ENCODE data around the gene ZNF423. TPM values are rescaled to one million over a fixed set of nuclear protein-coding genes. Genes with fewer than 3 reads are reported as not detected.
"Not testable (repeated sequence)": the region's sequence is repeated elsewhere in the genome, so short reads cannot be mapped to it uniquely, and the experiment has no call there.

ZNF423 gene
- total RNA-seq, 2 experiments from 2014 or later = not detected

DNA sequence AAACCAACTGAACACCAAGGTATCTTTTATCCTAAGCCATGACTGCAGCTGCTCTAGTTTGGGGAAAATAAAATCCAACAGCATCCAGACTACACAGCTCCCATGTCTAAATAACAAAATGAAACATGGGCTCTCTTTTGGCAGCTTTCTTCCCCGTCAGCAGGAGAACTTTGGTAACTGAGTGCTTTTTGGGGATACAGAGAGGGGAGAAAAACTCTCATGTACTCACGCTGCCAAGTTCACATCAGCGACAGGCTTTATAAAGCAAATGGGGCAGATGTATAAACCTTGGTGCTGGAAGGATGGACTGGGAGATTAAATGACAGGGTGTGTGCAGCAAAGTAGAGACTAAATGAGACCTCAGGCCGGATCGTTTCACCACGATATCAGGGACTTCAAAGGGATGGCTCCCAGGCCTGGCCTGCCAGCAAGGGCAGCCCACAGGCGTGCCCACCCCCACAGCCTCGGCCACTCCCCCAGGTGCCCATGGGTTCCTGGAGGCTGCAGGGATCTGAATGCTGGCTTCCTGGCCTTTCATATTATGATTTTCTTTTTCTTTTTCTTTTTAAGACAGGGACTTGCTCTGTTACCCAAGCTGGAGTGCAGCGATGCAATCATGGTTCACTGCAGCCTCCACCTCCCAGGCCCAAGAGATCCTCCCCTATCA is 174.6 kb downstream of the ZNF423 start:
- H3K4me1 Mint-ChIP-seq (ENCODE audit: low read depth) = no peaks in the 10 kb centered on the region
- no peaks in the 10 kb centered on the region for H3K27me3 Mint-ChIP-seq (ENCODE audit: low read depth)
- DNase-seq (no peak), ATAC-seq (no peak)
- ChIA-PET CTCF (no interaction called here), POLR2A (no interaction called here)
- no peaks in the 10 kb centered on the region for H3K36me3 Mint-ChIP-seq (ENCODE audit: low read depth)
- H3K4me3 Mint-ChIP-seq = no peak overlapping the region
- H3K27ac Mint-ChIP-seq = no peak overlapping the region
- no peaks in the 10 kb centered on the region for H3K9me3 Mint-ChIP-seq (ENCODE audit: insufficient read depth)

DNA sequence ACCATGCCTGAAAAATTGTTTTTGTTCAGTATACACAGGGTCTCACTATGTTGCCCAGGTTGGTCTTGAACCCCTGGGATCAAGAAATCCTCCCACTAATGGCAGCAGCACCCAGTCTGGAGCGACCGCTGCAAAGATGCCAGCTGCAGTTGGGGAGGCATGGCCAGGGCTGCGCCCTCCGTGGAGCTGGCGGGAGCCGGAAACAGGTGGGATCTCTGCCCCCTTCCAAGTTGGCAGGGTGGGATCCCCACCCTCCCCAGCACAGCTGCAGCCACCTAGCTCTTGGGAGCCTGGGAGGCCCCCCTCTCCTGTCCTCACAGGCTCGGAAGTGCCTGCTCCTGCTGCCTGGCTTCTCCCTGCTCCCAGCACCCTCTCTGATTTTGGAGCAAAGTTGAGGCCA is 176.8 kb downstream of the ZNF423 start:
- no peak overlapping the region for H3K27ac Mint-ChIP-seq
- CTCF ChIA-PET = no interaction called here
- no peaks in the 10 kb centered on the region for H3K36me3 Mint-ChIP-seq (ENCODE audit: low read depth)
- no peak for DNase-seq
- no peaks in the 10 kb centered on the region for H3K4me1 Mint-ChIP-seq (ENCODE audit: low read depth)
- POLR2A ChIA-PET = no interaction called here
- no peak overlapping the region for H3K4me3 Mint-ChIP-seq
- no peak for ATAC-seq
- no peaks in the 10 kb centered on the region for H3K27me3 Mint-ChIP-seq (ENCODE audit: low read depth)
- no peaks in the 10 kb centered on the region for H3K9me3 Mint-ChIP-seq (ENCODE audit: insufficient read depth)

DNA sequence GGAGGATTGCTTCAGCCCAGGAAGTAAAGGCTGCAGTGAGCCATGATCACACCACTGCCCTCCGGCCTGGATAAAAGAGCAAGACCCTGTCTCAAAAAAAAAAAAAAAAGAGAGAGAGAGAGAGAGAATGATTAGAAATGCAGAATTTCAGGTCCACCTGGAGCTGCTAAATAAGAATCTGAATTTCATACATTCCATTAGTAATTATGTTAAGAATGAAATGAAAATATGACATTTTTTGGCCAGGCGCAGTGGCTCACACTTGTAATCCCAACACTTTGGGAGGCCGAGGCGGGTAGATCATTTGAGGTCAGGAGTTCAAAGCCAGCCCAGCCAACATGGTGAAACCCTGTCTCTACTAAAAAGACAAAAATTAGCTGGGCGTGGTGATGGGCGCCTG is 178.3 kb downstream of the ZNF423 start:
- H3K36me3 Mint-ChIP-seq (ENCODE audit: low read depth); H3K4me3 Mint-ChIP-seq; CTCF ChIA-PET; H3K27me3 Mint-ChIP-seq (ENCODE audit: low read depth); H3K4me1 Mint-ChIP-seq (ENCODE audit: low read depth); H3K27ac Mint-ChIP-seq; H3K9me3 Mint-ChIP-seq (ENCODE audit: insufficient read depth); POLR2A ChIA-PET; ATAC-seq; DNase-seq: not testable (repeated sequence)

DNA sequence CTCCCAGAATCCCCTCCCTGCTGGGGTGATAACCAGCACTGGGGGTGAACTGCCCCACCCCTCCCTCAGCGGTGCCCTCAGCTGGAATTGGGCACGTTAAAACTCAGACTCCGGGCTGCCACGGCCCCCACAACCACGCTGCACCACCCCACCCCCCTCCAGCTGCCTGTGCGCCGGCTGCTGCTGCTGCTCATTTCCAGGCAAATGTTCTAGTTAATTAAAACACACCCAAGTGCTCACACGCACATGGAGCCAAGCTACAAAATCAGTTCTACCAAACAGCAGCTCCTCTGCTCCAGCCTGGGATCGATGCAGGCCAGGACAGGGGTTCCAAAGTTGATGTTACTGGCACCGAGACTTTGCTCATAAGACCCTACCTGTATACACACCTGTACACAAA is 180.5 kb downstream of the ZNF423 start:
- H3K36me3 Mint-ChIP-seq (ENCODE audit: low read depth) = no peaks in the 10 kb centered on the region
- H3K27me3 Mint-ChIP-seq (ENCODE audit: low read depth) = no peaks in the 10 kb centered on the region
- ATAC-seq (no peak), DNase-seq (no peak)
- no peak overlapping the region for H3K4me3 Mint-ChIP-seq
- no peak overlapping the region for H3K27ac Mint-ChIP-seq
- CTCF ChIA-PET = no interaction called here
- H3K9me3 Mint-ChIP-seq (ENCODE audit: insufficient read depth) = no peaks in the 10 kb centered on the region
- no peaks in the 10 kb centered on the region for H3K4me1 Mint-ChIP-seq (ENCODE audit: low read depth)
- POLR2A ChIA-PET = no interaction called here

DNA sequence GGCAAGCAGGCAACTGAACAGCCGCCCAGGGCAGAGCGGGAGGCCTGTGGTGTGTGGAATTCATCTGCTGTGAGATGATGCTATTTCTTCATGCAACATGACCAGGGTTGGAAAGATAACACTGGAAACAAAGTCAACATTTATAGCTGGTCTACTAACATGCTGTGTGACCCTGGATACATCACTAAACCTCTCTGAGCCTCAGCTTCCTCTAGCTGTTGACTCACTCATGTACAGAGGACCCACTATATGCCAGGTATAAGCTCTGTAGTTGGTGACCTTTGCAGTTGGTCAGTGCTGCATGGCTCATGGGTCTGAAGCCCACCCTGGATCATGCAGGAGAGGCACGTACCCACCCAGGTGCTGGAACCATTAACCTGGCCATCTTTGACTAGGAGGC is 180.9 kb downstream of the ZNF423 start:
- no peaks in the 10 kb centered on the region for H3K27me3 Mint-ChIP-seq (ENCODE audit: low read depth)
- no peaks in the 10 kb centered on the region for H3K4me1 Mint-ChIP-seq (ENCODE audit: low read depth)
- ChIA-PET POLR2A (no interaction called here), CTCF (no interaction called here)
- H3K36me3 Mint-ChIP-seq (ENCODE audit: low read depth) = no peaks in the 10 kb centered on the region
- no peaks in the 10 kb centered on the region for H3K9me3 Mint-ChIP-seq (ENCODE audit: insufficient read depth)
- no peak overlapping the region for H3K27ac Mint-ChIP-seq
- no peak overlapping the region for H3K4me3 Mint-ChIP-seq
- no peak for ATAC-seq
- no peak for DNase-seq

DNA sequence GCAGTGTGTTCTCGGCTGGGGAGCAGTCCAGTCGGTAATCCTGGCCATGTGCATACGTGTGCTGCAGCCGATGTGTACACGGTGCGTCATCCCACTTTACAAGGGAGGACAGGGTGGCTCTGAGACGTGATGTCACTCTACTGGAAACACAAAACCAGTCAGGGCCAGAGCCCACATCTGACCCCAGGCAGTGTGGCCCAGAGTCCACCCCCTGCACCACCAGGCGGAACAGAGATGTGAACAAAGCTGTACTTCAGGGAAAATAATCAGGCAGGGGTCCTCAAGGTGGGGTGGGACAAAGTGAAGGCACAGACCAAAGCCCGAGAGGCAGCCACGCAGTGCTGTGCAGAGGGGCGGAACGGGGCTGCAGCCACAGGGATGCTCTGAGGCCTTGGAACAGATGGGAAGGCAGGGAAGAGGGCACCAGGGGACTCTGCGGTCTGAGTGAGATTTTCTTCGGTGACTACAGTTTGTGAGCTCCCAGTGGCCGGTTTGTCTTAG is 181.5 kb downstream of the ZNF423 start:
- no peaks in the 10 kb centered on the region for H3K4me1 Mint-ChIP-seq (ENCODE audit: low read depth)
- ChIA-PET CTCF (no interaction called here), POLR2A (no interaction called here)
- no peak overlapping the region for H3K27ac Mint-ChIP-seq
- no peaks in the 10 kb centered on the region for H3K36me3 Mint-ChIP-seq (ENCODE audit: low read depth)
- no peak overlapping the region for H3K4me3 Mint-ChIP-seq
- H3K27me3 Mint-ChIP-seq (ENCODE audit: low read depth) = no peaks in the 10 kb centered on the region
- no peaks in the 10 kb centered on the region for H3K9me3 Mint-ChIP-seq (ENCODE audit: insufficient read depth)
- ATAC-seq = no peak
- no peak for DNase-seq

DNA sequence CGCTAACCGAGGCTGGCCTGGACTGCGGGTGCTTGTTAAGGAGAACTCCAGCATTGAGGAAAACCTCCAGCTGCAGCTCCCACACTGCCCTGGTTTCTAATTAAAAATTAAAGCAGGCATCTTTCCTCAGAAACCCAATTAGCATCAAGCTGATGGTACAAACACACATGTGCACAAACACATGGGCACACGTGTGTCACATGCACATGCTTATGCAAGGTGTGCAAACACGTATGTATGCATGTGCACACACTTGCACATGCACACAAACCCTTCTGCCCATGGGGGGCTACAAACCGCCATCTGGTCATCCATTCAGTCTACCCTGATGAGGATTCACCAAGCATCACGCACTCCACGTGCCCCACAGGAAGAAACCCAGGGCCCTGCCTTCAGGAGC is 182.5 kb downstream of the ZNF423 start:
- Mint-ChIP-seq H3K4me1 (ENCODE audit: low read depth) (no peaks in the 10 kb centered on the region), H3K4me3 (no peak overlapping the region), H3K9me3 (ENCODE audit: insufficient read depth) (no peaks in the 10 kb centered on the region), H3K36me3 (ENCODE audit: low read depth) (no peaks in the 10 kb centered on the region), H3K27me3 (ENCODE audit: low read depth) (no peaks in the 10 kb centered on the region), H3K27ac (no peak overlapping the region)
- ATAC-seq (no peak), DNase-seq (no peak)
- ChIA-PET POLR2A (no interaction called here), CTCF (no interaction called here)

DNA sequence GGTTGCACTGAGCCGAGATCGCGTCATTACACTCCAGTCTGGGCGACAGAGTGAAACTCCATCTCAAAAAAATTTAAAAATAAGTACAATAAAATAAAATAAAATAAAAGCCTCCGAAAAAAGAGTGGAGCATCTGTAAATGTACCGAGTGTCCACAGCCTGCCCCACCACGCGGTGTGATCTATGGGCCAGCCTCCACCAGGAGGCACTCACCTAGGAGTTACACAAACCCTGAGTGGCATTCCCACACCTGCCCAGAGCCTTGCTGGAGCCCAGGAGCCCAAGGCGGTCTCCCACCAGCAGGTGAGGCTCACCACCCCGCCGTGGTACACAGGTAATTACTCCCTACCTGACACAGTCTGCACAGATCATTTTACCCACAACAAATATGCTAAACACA is 183.2 kb downstream of the ZNF423 start:
- Mint-ChIP-seq H3K27ac (no peak overlapping the region), H3K9me3 (ENCODE audit: insufficient read depth) (no peaks in the 10 kb centered on the region)

DNA sequence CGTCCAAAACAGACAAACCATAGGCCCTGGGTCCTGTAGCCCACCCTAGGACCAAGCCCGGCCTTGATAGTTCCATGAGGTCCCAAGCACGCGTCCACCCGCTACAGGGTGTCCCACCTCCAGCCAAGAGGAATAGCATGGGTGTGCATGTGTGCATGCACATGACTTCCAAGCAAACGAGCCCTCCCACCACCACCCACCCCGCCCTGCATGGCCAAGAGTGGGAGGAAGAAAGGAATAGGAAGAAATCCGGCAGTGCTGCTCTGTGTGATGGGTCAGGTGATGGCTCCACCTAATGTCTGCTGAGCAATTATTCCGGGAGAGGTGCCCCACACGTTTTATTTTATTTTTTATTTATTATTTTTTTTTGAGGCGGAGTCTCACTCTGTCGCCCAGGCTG is 184.6 kb downstream of the ZNF423 start:
- Mint-ChIP-seq H3K36me3 (ENCODE audit: low read depth) (no peaks in the 10 kb centered on the region), H3K27me3 (ENCODE audit: low read depth) (no peaks in the 10 kb centered on the region), H3K27ac (no peak overlapping the region), H3K4me1 (ENCODE audit: low read depth) (no peaks in the 10 kb centered on the region), H3K9me3 (ENCODE audit: insufficient read depth) (no peaks in the 10 kb centered on the region), H3K4me3 (no peak overlapping the region)
- DNase-seq (no peak), ATAC-seq (no peak)
- POLR2A ChIA-PET = no interaction called here
- CTCF ChIA-PET = no interaction called here

More for the DNA sequence above, 183.2 kb downstream of the ZNF423 start:
- Mint-ChIP-seq H3K4me1 (ENCODE audit: low read depth) (no peaks in the 10 kb centered on the region), H3K27me3 (ENCODE audit: low read depth) (no peaks in the 10 kb centered on the region), H3K4me3 (no peak overlapping the region), H3K36me3 (ENCODE audit: low read depth) (no peaks in the 10 kb centered on the region)
- ChIA-PET POLR2A (no interaction called here), CTCF (no interaction called here)
- ATAC-seq (no peak), DNase-seq (no peak)

DNA sequence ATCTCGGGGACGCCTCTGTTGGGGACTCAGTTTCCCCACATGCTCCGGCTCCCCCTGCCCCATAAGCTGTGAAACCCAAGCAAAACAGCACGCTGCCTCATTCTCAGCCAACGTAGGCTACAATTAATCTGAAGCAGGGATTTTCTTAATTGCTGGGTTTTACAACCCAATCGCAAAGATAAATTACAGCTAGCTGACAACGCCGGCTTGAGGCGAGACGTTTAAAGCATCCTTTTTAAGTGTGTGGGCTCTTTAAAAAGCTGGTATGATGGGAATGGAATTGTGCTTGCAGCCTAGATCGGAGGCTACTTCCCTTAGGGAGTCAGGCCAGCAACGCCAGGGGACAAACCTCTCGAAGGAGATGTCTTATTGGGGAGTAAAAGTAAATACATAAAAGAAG is 185.3 kb downstream of the ZNF423 start:
- Mint-ChIP-seq H3K9me3 (ENCODE audit: insufficient read depth) (no peaks in the 10 kb centered on the region), H3K27ac (no peak overlapping the region), H3K36me3 (ENCODE audit: low read depth) (no peaks in the 10 kb centered on the region), H3K4me1 (ENCODE audit: low read depth) (no peaks in the 10 kb centered on the region), H3K4me3 (no peak overlapping the region), H3K27me3 (ENCODE audit: low read depth) (no peaks in the 10 kb centered on the region)
- ChIA-PET POLR2A (no interaction called here), CTCF (no interaction called here)
- DNase-seq (no peak), ATAC-seq (no peak)

DNA sequence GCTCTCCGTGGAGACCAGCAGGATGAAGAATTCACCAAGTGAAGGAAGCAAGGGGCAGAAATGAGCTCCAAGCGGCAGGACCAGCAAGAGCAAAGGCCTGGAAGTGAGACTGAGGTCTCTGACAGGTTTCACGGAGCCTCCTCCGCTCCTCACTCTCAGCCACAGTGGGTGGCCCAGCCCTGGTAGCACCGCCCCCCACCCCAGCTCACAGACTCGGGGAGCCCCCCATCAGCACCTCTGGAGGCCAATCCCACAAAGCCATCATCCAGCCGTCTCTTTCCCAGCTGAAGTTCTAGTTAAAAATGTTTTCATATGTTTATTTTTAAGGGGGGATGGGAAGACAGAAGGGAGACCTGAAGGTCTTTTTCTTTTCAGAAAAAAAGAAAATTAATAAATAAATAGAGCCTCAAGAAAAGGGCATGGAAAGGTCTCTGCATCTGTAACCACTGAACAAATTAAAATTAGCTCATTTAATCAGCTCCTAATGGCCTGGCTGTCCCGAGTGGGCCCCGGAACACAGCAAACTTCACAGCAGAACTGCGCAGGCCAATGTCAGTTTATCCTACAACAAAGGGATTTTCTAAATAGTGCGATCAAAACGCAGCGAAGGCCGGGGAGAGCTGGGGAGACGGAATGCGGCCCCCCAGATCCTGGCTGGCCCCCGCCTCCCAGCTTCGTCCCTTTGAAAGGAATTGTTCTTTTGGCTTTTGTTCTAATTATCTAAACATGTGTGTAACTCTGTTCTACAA is 190.3 kb downstream of the ZNF423 start:
- H3K27me3 Mint-ChIP-seq (ENCODE audit: low read depth) = no peaks in the 10 kb centered on the region
- H3K27ac Mint-ChIP-seq = no peak overlapping the region
- DNase-seq (no peak), ATAC-seq (no peak)
- no peaks in the 10 kb centered on the region for H3K9me3 Mint-ChIP-seq (ENCODE audit: insufficient read depth)
- no peaks in the 10 kb centered on the region for H3K36me3 Mint-ChIP-seq (ENCODE audit: low read depth)
- ChIA-PET POLR2A (interaction anchor here (0.6 kb wide), 1 partner anchor 29 kb away, joined by 3 read pairs; no protein-coding TSS in a partner anchor), CTCF (no interaction called here)
- no peaks in the 10 kb centered on the region for H3K4me1 Mint-ChIP-seq (ENCODE audit: low read depth)
- no peak overlapping the region for H3K4me3 Mint-ChIP-seq

DNA sequence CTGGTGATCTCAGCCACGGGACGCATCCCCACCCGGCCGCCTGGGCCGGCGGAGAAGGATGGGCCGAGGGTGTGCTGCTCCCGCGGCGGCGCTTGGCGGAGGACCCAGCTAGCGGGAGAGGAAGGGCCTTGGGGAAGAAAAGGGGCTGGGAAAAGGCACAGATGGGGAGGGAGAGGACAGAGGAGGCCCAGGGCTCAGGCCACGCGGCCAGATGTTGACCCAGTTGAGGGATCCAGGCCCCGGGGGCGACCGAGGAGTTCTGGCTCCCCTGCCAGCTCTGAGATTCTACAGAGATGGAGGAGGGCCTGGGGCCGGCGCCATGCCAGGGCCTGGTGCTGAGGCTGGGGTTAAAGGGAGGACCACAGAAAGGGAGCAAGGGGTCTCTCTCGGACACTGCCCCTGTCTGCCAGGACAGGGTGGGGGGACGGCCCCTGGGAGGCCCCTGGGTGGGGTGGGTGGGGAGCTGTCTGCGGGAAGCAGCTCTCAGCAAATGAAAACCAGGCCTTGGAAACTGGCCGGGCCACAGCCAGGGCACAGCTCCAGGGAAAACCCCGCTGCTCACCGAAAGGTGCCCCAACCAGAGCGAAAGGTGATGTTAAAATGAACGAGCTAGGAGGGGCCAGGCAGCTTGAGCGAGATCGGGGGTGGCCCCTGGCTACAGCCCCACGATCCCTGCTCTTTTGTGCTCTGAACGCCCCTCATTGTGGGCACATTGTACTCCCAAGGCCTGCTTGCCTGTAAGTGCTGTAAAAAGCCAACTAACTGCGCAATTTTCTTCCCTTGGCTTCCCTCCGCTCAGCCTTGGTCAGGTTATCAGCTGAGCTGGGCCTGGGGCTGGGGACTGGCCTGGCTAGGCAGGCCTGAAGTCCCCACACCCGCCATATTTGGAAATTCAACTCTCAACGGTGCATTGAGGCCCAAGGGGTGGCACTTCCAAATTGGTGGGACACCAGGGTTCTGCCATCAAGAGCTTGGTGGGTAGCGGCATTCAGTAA is 191.4 kb downstream of the ZNF423 start:
- Mint-ChIP-seq H3K27ac (no peak overlapping the region), H3K27me3 (ENCODE audit: low read depth) (no peaks in the 10 kb centered on the region), H3K36me3 (ENCODE audit: low read depth) (no peaks in the 10 kb centered on the region), H3K4me3 (no peak overlapping the region), H3K9me3 (ENCODE audit: insufficient read depth) (no peaks in the 10 kb centered on the region), H3K4me1 (ENCODE audit: low read depth) (no peaks in the 10 kb centered on the region)
- no peak for ATAC-seq
- DNase-seq = no peak
- POLR2A ChIA-PET = no interaction called here
- CTCF ChIA-PET = no interaction called here

All from activated CD8-positive, alpha-beta T cell treated with anti-CD3 and anti-CD28 coated beads, Interleukin-2, amount 10 ng/mL, durations not matched to agents 7 days and 5 days (primary cell).